HG02642 (cell line): ENCODE measurements around the gene DPP6.

ENCODE experiments used
- ATAC-seq: cut with Tn5 transposase; IDR thresholded peaks from one replicate; pipeline ENCODE4 v1.9.1; 2021; ENCODE audit warnings: mild to moderate bottlenecking; ENCODE audit not compliant: unreplicated experiment, poor library complexity

Gene DPP6

GRCh38 chr7:154438571-154439367, 386.6 kb downstream of the DPP6 start:
- ATAC-seq = no peak

GRCh38 chr7:154440058-154440457, 387.9 kb downstream of the DPP6 start:
- no peak for ATAC-seq

GRCh38 chr7:154440651-154441050, 388.5 kb downstream of the DPP6 start:
- no peak for ATAC-seq

- ATAC-seq = no peak
Observed at GRCh38 chr7:154441811-154442210, 389.6 kb downstream of the DPP6 start.

GRCh38 chr7:154442939-154443338, 390.7 kb downstream of the DPP6 start:
- no peak for ATAC-seq

- ATAC-seq = no peak
Observed at GRCh38 chr7:154450451-154450850, 398.3 kb downstream of the DPP6 start.

GRCh38 chr7:154451480-154452457, 399.6 kb downstream of the DPP6 start:
- no peak for ATAC-seq

- ATAC-seq = no peak
Observed at GRCh38 chr7:154463794-154464193, 411.6 kb downstream of the DPP6 start.

GRCh38 chr7:154469652-154470051, 417.5 kb downstream of the DPP6 start:
- no peak for ATAC-seq

GRCh38 chr7:154472343-154472742, 420.1 kb downstream of the DPP6 start:
- ATAC-seq = no peak

GRCh38 chr7:154473360-154473759, 421.2 kb downstream of the DPP6 start:
- ATAC-seq = no peak

- ATAC-seq = no peak
Observed at GRCh38 chr7:154474903-154475520, 422.8 kb downstream of the DPP6 start.

- ATAC-seq = no peak
Observed at GRCh38 chr7:154475864-154476263, 423.7 kb downstream of the DPP6 start.

GRCh38 chr7:154480817-154481216, 428.6 kb downstream of the DPP6 start:
- ATAC-seq = no peak

- ATAC-seq = no peak
Observed at GRCh38 chr7:154482863-154483262, 430.7 kb downstream of the DPP6 start.

GRCh38 chr7:154484406-154484805, 432.2 kb downstream of the DPP6 start:
- no peak for ATAC-seq

GRCh38 chr7:154484943-154485342, 432.7 kb downstream of the DPP6 start:
- no peak for ATAC-seq

GRCh38 chr7:154489897-154490296, 437.7 kb downstream of the DPP6 start:
- ATAC-seq = no peak

GRCh38 chr7:154493594-154493993, 441.4 kb downstream of the DPP6 start:
- no peak for ATAC-seq

- no peak for ATAC-seq
Observed at GRCh38 chr7:154497751-154498150, 445.6 kb downstream of the DPP6 start.
